ENCODE measurements around the gene UBXN11.

UBXN11 gene

GRCh38 chr1:26285366-26286063 is 20.9 kb downstream of the UBXN11 start:
- DNase-seq = peak; percentile 5

DNA sequence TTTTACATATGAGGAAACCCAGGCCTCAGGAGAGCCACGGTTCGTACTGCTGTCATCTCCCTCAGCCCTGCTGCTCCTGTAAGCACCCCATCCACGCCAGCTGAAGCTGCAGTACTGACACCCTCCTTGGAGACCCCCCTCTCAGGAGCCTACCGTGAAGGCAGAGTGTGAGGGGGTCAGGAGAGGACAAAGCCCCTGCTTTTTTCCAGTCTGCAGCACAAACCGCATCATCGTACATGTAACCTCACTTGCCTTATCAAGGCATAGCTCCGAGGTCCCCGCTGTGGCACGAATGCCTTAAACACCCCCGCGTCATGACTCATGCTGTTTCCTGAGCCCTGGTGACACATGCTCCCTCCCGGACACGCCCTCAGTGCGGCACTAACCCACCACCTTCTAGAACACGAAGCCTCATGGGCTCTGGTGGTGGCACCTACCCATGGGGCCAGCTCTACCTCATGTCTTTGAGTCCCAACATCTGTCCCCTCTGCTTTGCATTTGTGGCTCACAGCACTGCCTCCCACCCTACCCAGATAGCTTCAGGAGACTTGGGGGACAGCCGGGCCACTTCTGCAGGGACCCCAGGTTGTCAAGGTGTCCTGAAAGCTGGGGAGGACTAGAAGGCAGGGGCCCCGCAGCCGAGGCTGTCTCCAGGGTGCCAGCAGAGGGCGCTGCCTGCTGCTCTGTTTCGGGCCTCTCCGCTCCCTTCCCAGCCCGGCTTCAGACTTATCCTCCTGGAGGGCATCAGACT is 21.7 kb downstream of the UBXN11 start:
- DNase-seq = peak; percentile 15

GRCh38 chr1:26283871-26284596 is 22.4 kb downstream of the UBXN11 start:
- no peak for DNase-seq

DNA sequence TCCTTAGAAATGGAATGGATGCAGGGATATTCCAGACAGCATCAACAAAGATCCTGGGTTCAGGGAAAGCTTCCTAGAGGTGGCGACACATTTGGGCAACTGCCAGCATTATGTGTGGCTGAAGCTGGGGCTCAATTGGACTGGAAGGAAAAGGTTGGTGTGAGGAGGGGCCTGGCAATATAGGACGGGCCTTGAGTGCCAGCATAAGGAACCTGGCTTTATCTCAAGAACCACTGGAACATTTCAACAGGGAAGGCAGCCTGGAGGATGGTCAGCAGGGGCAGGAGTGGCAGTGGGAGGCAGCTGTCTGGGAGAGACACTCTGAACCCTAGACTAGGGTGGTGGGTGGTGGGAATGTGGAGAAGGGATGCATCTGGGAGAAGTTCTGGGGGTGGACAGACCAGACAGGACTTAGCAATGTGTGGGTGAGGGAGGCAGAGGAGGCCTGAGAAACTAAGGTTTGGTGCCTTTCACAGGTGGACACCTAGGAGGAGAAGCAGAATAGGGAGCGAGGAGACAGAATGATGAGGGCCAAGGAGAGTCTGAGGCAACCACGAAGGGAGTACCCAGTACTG is 23.1 kb downstream of the UBXN11 start:
- no peak for DNase-seq

DNA sequence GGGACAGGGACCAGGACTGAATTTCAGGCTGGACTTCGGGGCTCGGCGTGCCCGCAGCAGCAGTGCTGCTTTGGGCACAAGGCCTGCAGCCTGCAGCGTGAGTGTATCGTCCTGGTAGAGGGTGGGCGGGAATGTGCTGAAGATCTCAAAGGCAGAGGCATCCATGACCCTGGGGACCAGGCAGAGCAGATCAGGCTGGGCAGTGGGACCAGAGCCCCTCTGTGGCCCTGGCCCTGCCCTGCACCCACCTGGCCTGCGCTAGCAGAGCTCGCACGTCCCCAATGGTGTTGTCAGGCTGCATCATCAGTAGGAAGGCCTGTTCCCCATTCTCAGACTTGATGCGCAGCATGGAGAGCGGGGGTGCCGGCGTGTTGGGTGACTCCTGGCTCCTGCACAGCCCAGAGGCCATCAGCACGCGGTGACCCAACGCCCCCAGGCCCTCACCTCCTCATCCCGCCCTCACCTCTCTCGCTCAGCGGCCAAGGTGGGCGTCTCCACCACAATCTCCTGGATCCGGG is 24.0 kb downstream of the UBXN11 start:
- DNase-seq = no peak

GRCh38 chr1:26281971-26282370 is 24.5 kb downstream of the UBXN11 start:
- no peak for DNase-seq

GRCh38 chr1:26281091-26281958 is 25.1 kb downstream of the UBXN11 start:
- no peak for DNase-seq

DNA sequence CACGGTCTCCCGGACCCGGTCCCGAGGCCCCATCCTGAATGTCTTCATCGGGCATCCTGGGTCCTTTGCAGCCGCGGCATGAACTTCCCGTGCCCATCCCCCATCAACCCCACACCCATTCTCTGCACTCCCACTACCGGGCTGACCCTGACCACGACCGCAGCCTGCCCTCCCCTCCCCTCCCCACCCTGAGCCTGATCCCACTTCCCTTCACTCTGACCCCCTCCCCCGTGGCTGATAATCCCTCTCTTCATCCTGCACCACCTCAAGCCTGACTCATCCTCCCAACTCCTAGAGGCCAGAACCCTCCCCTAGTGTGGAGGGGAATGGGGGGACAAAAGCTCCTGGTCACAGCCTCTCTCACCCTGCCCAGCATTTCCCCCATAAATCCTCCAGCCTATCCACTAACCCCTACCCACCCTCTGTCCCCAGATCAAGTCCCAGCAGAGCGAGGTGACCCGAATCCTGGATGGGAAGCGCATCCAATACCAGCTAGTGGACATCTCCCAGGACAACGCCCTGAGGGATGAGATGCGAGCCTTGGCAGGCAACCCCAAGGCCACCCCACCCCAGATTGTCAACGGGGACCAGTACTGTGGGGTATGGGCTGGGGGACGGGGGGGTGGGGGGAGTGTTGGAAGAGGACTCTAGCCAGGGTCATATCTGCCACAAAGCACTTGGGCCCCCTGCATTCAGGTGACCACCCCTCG is 25.9 kb downstream of the UBXN11 start:
- no peak for DNase-seq

GRCh38 chr1:26279456-26280332 is 26.7 kb downstream of the UBXN11 start, which contains the start of gene SH3BGRL3:
SH3BGRL3 (plus strand) TSS chr1:26280086; CDS start chr1:26280156, 70 bp downstream.
- peak; percentile 82 for DNase-seq

DNA sequence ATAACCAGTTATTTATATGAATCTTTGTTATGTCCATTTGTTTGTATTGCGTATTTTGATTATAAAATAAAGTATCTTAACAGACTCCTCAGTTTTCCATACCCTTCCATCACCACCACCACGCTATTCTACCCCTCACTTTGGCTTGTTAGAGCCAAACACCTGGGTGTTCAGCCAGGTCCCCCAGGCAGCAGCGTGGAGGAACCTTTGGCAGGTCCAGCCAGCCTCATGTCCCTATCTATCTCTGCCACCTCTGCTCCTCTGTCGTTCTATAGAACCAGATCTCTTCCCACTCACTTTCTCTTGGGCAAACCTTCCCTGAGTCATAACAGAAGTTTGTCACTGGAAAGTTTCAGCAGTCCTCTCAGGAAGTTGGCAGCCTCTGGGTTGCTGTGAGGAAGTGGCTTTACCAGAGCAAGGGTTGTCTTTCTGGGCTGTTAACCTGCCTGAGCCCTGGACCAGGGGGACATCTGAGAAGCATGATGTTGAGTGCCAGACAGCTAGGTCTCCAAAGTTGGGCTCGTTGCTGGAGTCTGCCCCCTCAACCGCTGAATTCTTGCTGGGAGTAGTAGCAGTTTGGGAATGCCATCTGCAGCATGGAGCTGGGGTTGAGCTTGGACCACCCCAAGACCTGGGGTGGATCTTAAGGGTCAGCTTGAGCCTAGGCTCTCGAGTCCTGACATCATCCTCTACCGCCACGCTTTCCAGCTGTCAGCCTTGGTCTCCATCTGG is 27.5 kb downstream of the UBXN11 start:
- no peak for DNase-seq

- DNase-seq = no peak
These were observed 28.1 kb downstream of the UBXN11 start for GRCh38 chr1:26278303-26278702.

- DNase-seq = no peak
These were observed 28.7 kb downstream of the UBXN11 start for GRCh38 chr1:26277719-26278118.

DNA sequence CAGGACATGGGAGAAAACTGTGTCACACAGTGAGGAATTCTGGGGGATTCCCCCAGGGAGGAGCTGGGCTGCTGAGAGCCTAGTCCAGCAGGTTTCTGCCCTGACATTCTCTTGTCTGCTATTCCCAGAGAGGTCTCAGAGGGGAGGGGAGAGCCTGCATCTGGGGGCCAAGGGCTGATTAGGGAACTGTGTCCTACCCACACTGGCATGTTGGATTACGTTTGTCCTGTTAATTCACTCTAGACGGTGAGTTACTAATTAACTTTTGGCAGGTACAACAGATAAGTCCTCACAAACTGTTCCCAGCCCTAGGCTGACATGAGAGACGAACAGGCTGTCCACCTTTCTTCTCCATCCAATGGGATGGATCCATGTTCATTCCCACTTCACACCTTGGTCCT is 29.2 kb downstream of the UBXN11 start:
- no peak for DNase-seq

- no peak for DNase-seq
These were observed 30.0 kb downstream of the UBXN11 start for GRCh38 chr1:26276432-26276838.

DNA sequence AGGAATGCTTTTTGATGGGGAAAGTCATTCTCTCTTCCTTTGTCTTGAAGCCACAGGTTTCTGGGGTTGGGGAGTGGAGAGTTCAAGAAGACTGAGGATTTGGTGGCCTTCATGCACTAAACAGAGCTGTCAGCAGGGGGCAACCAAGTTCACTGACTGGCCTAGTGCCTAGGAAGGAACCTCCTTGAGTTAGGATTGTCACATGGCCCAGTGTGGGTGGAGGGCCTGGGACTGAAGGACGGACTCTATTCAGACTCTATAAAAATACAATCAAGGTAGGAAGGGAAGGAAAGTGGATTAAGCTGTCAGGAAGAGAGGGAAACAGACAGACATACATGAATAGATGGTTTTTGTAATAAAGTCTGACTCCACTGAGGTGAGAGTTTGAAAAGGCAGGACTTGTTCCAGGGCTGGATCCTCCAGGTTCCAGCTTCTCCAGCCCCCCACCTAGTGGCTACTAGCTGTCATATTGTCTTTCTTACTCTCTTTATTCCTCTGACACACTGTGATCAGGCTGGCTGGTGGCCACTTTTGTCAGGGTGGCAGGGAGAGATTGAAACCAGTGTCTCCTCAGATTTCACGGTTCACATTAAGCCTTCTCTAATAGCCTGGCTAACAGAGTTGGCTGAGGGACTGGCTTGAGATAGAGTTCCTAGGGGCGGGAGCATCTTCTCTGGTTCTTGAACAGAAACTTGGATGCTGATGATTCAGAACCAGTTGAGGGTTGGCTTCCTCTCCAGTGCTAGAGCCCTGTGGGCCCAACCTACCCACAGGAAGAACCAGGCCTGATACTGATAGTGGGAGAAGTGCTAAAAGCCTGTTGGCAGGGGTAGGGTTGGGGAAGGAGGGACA is 30.6 kb downstream of the UBXN11 start:
- DNase-seq = peak; percentile 41

DNA sequence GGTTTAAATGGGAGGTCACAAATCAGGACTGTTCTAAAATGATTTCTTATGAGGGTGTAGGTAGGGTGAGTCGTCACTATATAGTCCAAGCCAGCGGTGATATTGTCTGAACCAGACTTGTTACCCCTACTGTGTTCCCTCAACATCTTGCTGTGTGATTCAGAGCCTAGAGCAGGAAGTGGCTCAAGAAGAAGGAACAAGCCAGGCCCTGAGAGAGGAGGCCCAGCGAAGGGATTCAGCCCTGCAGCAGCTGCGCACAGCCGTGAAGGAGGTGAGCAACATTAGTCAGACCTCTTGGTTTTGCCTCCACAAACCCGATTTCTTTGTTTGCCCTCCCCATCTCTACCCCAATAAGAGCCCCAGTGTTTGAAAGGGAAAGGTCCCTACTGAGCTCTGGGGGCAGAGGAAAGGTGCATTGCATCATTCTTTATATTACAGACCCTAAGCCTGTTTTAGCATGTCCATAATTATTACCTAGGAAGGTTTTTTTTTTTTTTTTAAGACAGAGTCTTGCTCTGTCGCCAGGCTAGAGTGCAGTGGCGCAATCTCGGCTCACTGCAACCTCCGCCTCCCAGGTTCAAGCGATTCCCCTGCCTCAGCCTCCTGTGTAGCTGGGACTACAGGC is 31.5 kb downstream of the UBXN11 start:
- DNase-seq = no peak

- DNase-seq = no peak
These were observed 37.3 kb downstream of the UBXN11 start for GRCh38 chr1:26269198-26269550.

Data from NCI-H345 (cell line).